Measurements from ENCODE around the gene NAMPT.

Gene NAMPT

GRCh38 chr7:106258789-106259188 is 26.0 kb downstream of the NAMPT start:
- ChIA-PET POLR2A (no interaction called here), CTCF (interaction anchor here (0.7 to 2.0 kb wide), 4 partner anchors 10 to 91 kb away, joined by 3 to 8 read pairs (median 4); no protein-coding TSS in a partner anchor)
- no peak for DNase-seq (ENCODE audit: extremely low spot score)
- no peak for TF ChIP-seq CTCF (IDR thresholded peaks at IDR 0.05; ENCODE audit: control extremely low read depth, extremely low read depth, low read depth, missing control alignments)

GRCh38 chr7:106257752-106258151 is 27.0 kb downstream of the NAMPT start:
- ChIA-PET CTCF (interaction anchor here (0.9 to 1.8 kb wide), 2 partner anchors 9 to 12 kb away, joined by 3 to 8 read pairs; no protein-coding TSS in a partner anchor), POLR2A (no interaction called here)
- DNase-seq (ENCODE audit: extremely low spot score): no peak
- no peak for TF ChIP-seq CTCF (IDR thresholded peaks at IDR 0.05; ENCODE audit: control extremely low read depth, extremely low read depth, low read depth, missing control alignments)

- DNase-seq (ENCODE audit: extremely low spot score): no peak
- no peak for TF ChIP-seq CTCF (IDR thresholded peaks at IDR 0.05; ENCODE audit: control extremely low read depth, extremely low read depth, low read depth, missing control alignments)
- ChIA-PET CTCF (interaction anchor here (1.6 kb wide), 1 partner anchor 14 kb away, joined by 5 read pairs; no protein-coding TSS in a partner anchor), POLR2A (no interaction called here)
Observed at GRCh38 chr7:106256144-106256543, 28.6 kb downstream of the NAMPT start.

- CTCF ChIA-PET: interaction anchor here (1.3 kb wide), 1 partner anchor 135 kb away, joined by 3 read pairs; no protein-coding TSS in a partner anchor
- POLR2A ChIA-PET: no interaction called here
- no peak for TF ChIP-seq CTCF (IDR thresholded peaks at IDR 0.05; ENCODE audit: control extremely low read depth, extremely low read depth, low read depth, missing control alignments)
- DNase-seq (ENCODE audit: extremely low spot score): no peak
Observed at GRCh38 chr7:106255246-106255645, 29.5 kb downstream of the NAMPT start.

GRCh38 chr7:106254525-106255116 is 30.2 kb downstream of the NAMPT start:
- no peak for TF ChIP-seq CTCF (IDR thresholded peaks at IDR 0.05; ENCODE audit: control extremely low read depth, extremely low read depth, low read depth, missing control alignments)
- POLR2A ChIA-PET: no interaction called here
- CTCF ChIA-PET: interaction anchor here (1.2 to 1.3 kb wide), 2 partner anchors 87 to 135 kb away, joined by 3 to 4 read pairs; no protein-coding TSS in a partner anchor
- DNase-seq (ENCODE audit: extremely low spot score): no peak

GRCh38 chr7:106252568-106252967 is 32.2 kb downstream of the NAMPT start:
- POLR2A ChIA-PET: no interaction called here
- TF ChIP-seq CTCF (IDR thresholded peaks at IDR 0.05; ENCODE audit: control extremely low read depth, extremely low read depth, low read depth, missing control alignments): no peak

More at GRCh38 chr7:106252568-106252967, 32.2 kb downstream of the NAMPT start:
- DNase-seq (ENCODE audit: extremely low spot score): no peak
- CTCF ChIA-PET: no interaction called here
